Activated T-cell treated with anti-CD3 and anti-CD28 coated beads for 24 hours (primary cell): ENCODE measurements around the gene HES2.
"Not testable (repeated sequence)": the region's sequence is repeated elsewhere in the genome, so short reads cannot be mapped to it uniquely, and the experiment has no call there.

Experiments
- DNase-seq: peaks from one replicate; pipeline ENCODE4 v3.0.0-alpha.2; 2020; ENCODE audit warnings: low read depth

HES2 gene

GRCh38 chr1:6437012-6437700 is 17.4 kb upstream of the HES2 start:
- not testable (repeated sequence) for DNase-seq

DNA sequence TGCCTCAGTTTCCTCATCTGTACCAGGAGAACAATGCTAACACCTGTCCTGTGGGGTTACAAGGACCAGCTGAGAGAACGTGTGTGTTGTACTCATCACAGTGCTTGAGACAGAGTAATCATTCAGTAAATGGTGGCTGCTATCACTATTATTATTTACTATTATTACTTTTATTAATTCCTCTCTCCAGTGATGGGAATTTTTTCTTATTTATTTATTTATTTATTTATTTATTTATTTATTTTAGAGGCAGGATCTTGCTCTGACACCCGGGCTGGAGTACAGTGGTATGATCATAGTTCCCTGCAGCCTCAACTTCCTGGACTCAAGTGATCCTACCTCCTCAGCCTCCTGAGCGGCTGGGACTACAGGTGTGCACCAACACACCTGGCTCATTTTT is 16.6 kb upstream of the HES2 start:
- not testable (repeated sequence) for DNase-seq

- no peak for DNase-seq
Measured at GRCh38 chr1:6435547-6435946, 15.8 kb upstream of the HES2 start.

- no peak for DNase-seq
Measured at GRCh38 chr1:6435129-6435528, 15.4 kb upstream of the HES2 start.

DNA sequence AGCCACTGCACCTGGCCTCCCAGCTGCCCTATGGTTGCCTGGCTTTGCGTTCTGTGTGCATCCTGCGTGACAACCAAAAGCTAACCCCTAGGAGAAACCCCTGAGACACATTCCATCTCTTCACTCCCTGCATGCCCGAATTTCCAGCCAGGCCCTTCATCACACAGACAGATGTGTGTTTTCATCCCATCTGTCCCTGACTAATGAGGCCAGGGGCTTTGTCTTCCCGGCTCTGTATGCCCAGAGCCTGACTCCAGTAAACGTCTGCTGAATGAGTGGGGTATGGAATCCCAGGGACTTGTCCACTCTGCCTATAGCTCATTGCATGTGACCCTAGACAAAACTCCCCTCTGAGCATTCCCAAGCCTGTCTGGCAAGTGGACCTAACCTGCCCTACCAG is 14.5 kb upstream of the HES2 start:
- no peak for DNase-seq

DNA sequence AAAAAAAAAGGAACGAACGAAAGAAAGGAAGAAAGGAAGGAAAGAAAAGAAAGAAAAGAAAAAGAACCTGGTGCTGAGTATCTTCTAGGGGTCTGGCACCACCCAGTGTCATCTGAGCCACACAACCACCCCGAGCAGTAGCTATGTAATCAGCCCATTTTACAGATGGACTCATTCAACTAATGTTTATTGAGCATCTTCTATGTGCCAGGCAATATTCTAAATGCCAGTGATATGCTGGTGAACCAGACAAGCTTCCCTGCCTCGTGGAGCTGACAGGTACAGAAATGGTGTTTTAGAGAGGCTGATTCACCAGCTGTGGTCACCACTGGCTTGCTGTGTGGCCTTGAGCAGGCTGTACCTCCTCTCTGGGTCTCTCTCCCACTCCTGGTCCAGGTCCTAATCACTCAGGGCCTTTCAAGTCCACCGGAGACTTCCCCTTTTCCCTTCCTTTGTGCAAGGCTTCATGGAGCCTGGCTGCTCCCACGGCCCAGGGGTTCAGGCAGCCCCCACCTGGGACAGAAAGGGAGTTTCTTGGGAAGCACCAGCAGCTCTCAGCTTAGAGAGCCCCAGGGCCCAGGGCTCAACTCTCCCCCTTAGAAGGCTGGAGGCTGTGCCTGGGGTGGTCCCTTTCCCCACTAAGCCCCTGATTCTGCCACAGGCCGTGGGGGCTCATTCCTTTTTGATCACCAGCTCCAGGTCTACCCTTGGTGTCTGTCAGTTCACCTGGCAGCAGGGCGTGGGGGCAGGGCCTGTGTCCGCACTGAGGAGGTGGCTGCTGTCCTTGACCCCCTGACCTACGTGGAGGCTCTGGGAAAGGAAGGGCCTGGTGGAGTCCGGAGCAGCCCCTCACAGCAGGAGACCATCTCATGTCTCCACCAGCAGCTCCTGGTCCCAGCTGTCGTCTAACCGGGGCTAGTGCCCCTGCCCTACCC is 12.2 kb upstream of the HES2 start:
- not testable (repeated sequence) for DNase-seq

DNA sequence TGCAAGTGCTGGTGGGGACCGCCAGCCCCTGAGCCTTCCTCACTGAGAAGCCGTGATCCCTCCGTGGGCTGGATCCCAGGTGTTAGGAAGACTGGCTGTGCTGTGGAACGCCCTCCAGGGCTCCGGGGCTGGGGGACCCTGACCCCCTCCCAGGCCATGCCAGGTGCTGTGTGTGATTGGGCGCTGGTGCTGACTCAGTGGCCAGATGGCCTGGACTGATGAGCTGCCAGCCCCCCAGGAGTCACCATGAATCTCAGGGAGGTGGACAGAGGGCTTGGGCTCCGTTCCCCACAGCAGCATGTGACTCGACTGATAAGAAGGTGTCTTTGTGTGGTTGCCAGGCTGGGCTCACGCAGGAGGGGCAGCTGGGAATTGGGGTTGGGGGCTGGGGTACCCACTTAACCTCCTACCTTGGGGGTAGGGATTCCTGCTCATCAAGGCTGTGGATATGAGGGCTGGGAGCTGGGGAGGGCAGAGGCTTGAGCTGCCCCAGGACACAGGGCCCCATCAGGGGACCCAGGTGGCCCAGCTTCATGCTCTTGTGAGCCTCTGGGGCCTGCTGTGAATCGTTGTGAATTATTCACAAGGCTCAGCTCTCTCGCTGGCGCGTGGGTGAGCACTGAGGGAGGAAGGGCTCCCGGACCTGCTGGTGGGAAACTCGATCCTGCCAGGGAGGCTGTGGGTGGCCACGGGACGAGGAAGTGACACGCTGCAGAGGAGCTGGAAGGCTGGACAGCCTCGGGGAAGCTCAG is 10.1 kb upstream of the HES2 start:
- DNase-seq: not testable (repeated sequence)

- not testable (repeated sequence) for DNase-seq
Measured at GRCh38 chr1:6428453-6428852, 8.7 kb upstream of the HES2 start.

DNA sequence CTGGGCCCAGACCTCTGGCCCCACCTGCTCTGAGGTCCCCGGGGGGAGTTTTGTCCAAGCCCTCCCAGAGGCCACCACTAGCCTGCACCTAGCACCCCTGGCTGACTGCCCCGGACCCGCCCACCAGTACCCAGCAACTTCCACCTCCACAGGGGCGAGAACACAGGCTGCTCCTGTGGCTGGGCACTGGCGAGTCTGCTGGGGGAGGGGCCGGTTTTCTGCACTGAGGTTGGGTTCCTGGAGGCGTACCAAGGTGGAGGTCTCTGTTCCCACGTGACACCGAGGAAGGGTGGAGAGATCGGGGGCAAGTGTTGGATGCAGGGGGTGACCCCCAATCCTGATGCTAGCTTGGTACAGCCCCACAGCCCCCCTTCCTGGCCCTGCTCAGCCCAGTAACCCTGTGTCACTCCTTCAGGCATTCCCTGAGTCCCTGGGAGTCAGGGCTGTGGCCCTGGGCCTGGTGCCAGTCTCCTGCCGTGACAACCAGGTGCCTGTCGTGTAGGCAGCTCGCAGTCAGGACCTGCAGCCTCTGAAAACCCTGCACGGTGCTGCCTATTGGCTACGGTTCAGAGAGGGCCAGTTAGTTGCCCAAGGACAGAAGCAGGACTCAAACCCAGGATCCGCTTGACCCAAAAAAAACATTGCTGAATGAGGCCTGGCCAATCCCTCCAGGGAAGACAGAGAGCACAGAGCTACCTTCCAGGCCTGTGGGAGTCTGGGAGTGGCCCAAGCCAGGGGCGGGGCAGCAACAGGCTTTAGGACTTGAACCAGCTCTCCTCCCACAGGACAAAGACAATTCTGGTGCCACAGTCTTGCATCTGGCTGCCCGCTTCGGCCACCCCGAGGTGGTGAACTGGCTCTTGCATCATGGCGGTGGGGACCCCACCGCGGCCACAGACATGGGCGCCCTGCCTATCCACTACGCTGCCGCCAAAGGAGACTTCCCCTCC is 8.0 kb upstream of the HES2 start:
- no peak for DNase-seq

DNA sequence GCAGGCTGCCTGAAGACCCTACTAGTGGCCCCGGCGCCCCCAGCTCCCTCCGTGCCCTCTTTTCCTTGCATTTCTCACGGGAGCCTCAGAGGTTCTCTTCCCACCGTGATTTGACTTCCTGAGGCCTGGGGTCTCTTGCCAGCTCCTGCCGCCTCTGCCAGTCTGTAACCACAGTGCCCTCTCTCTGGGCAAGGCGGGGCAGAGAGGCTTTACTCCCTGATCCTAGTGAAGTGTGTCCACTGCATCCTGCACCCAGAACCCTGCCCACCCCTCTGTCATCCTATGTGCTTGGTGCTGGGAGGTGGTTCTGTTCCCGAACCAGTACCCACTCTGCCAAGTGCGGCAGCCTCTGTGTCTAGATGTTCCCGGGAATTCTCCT is 7.2 kb upstream of the HES2 start:
- no peak for DNase-seq

DNA sequence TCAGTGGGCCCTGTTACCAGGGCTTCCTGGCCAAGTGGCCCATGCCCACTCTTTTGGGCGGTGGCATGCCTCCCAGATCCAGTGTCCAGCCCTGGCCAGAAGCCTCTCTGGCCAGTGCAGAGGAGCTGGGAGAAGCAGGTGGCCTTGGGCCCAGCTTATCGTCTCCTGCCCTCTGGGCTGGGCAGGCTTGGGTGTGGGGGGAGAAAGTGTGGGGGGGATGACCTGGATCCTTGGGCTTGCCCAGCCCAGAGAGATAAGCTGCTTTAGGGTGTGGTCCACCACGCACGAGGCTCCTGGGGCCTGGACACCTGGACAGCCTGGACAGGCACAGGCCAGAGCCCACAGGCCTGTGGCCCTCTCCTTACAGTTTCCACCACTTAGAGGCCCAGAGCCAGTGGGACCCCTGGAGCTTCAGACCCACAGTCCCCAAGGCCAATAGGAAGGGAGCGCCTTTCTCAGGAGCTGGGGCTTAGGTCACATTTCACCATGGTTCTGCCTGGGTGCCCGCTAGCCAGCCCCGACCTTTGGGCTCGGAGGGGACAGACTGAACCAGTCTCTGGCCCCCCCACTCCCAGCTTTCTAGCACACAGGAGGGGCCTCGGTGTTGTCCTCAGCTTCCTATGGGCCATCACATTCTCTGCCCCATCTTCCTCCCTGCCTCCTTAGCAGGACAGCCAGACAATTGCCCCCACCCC is 6.7 kb upstream of the HES2 start:
- no peak for DNase-seq

DNA sequence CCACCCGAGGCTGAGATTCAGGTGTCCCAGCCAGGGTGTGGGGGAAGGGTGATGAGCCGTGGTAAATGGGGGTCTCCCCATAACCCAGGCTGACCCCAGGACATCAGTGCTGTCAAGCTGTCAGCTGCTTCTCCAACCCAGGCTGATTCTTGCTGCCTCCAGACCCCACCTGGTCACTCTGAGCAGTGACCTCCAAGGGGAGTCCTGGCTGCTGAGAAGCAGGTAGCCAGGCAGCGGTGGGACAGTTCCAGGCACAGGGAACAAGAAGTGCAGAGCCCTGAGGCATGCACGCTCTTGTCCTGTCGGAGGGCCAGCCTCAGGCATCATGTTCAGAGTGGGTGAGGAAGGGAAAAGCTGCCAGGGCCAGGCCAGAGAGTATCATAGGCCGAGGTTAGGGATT is 5.9 kb upstream of the HES2 start:
- no peak for DNase-seq

DNA sequence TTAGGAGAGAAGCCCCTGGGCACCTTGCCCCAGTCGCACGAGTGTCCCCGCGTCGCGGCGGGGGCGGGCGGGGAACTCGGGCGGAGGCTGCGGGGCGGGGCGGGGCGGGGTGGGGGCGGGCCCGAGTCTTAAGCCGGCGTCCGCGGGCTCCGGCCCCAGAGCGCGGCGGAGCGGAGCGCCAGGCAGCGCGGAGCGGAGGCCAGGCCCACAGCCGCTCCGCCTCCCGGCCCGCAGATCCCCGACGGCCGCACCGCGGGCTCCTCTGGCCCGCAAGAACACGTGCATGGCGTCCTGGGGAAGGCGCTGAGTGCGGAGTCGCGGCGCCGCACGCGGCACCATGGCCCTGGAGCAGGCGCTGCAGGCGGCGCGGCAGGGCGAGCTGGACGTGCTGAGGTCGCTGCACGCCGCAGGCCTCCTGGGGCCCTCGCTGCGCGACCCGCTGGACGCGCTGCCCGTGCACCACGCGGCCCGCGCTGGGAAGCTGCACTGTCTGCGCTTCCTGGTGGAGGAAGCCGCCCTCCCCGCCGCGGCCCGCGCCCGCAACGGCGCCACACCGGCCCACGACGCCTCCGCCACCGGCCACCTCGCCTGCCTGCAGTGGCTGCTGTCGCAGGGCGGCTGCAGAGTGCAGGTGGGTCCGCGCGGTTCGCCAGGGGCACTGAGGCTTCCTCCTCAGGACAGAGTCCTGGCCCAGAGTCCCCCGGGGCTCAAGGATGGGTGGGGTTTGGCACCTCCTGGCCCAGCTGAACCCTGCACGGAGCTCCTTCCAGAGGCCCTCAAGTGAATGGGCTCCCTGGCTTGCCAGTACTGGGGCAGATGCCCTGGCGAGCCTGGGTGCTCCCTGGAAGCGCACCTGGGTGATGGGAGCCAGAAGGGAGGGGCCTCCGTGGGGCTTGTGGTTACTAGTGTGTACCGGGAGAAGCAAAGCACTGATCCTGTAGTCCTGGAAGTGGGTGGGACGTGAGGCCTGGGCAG is 5.2 kb upstream of the HES2 start, which contains the start of gene ESPN:
Gene ESPN, plus strand, starts transcription at position 158 of the 975 bp plus-strand sequence. Its CDS starts 180 bp downstream, at position 338.
- DNase-seq: no peak

GRCh38 chr1:6424000-6424565 is 4.4 kb upstream of the HES2 start:
- DNase-seq: no peak

- peak; percentile 62 for DNase-seq
Measured at GRCh38 chr1:6423321-6423999, 3.7 kb upstream of the HES2 start.

GRCh38 chr1:6421266-6421665 is 1.5 kb upstream of the HES2 start:
- no peak for DNase-seq

- DNase-seq: no peak
Measured at GRCh38 chr1:6420454-6421042, 829 bp upstream of the HES2 start.

DNA sequence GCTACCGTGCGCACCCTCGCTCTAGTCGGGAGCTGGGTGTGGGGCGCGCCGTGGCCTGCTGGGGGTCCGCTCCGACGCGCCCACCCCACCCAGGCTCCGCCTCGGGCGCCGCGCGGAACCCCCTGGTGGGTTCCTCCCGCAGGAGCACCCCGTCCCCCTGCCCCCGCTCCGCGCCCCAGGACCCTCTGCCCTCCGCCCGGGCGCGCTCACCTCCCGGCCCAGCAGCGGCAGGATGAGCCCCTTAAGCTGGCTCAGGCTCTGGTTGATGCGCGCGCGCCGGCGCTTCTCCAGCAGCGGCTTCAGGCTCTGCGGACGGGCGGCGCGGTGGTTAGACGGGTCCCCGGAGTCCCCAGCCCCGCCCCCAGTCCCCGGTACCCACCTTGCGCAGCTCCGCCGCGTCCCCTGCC is 319 bp downstream of the HES2 start:
- no peak for DNase-seq
